CD4-positive, alpha-beta T cell treated with Interleukin-2 at 100 ng/mL for 4 hours (primary cell): ENCODE data around the gene FBP1.

Experiments used
- DNase-seq: peaks from one replicate; pipeline ENCODE4 v3.0.0-alpha.2; 2020; ENCODE audit warnings: low spot score

Gene FBP1

GRCh38 chr9:94655739-94656138, 16.4 kb upstream of the FBP1 start:
- DNase-seq: no peak

GRCh38 chr9:94654165-94654894, 15.0 kb upstream of the FBP1 start:
- no peak for DNase-seq

DNA sequence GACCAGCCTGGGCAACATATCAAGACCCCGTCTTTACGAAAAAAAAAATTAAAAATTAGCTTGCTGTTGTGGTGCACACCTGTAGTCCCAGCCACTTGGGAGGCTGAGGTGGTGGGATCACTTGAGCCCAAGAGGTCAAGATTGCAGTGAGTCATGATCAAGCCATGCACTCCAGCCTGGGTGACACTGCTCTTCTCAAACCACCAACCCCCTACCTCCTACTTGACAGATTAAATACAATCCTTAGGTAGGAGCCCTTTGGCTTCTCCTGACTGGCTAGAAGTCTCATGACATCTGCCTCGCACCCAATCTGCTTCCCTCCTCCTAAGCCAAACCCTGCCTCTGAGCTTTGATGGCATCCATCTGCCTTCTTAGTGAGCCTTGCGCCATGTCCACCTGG, 11.6 kb upstream of the FBP1 start:
- DNase-seq: no peak

GRCh38 chr9:94649100-94649819, 9.9 kb upstream of the FBP1 start:
- no peak for DNase-seq

- no peak for DNase-seq
Observed at GRCh38 chr9:94648185-94648584, 8.9 kb upstream of the FBP1 start.

GRCh38 chr9:94645901-94646300, 6.6 kb upstream of the FBP1 start:
- no peak for DNase-seq

- DNase-seq: no peak
Observed at GRCh38 chr9:94644543-94644942, 5.2 kb upstream of the FBP1 start.

- no peak for DNase-seq
Observed at GRCh38 chr9:94643741-94644140, 4.4 kb upstream of the FBP1 start.

- DNase-seq: no peak
Observed at GRCh38 chr9:94643176-94643575, 3.9 kb upstream of the FBP1 start.

DNA sequence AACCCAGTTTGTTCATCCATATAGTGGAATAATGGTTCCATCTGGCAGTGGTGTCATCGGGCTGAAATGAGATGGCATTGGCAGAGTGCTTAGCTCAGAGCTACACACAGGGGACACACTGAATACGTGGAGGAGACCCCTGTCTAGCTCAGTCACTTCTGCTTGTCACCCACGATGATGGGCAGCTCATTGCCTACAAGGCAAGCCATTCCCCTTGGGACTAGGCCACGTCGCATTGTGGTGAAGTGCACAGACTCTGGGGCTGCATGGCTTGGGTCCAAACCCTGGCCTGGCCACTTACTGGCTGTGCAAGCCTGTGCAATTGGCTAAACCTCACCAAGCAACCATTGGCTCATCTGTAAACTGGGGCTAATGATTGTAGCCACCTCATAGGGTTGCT, 3.2 kb upstream of the FBP1 start:
- no peak for DNase-seq

DNA sequence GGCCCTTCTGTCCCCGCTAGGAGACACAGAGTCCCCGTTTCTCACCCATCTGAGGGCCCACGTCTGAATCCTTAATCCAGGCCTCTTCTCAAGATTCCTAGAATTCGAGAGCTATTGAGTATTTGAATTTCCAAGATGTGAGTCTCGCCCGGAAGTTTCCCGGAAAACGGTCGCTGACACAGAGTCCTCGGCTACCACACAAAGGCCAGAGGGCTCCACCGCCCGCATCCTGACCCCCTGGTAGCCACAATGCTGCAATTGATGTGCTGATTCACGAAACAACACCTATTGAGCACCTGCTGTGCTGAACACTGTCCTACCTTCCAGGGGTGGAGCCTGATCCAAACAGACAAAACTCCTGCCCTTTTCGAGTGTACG, 670 bp upstream of the FBP1 start:
- DNase-seq: no peak

- no peak for DNase-seq
Observed at GRCh38 chr9:94638335-94639060, 820 bp downstream of the FBP1 start.

- no peak for DNase-seq
Observed at GRCh38 chr9:94632737-94633136, 6.6 kb downstream of the FBP1 start.

DNA sequence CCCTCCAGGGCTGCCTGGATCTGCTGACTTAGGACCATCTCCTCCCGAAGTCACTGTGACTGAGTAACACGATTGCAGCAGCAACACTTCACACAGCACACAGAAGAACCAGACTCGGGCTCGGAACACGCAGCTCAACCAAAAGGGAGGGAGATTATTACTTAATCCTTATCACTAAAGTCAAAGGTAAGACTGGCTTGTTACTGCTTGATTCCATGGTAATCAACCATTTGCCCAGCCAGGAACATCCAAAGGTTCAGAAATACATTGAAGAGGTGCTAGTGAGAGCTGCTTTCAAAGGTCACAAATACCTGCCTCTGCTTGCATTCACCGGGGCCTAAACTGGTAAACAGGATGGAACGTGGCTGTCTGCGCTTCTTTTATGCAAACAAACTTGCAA, 7.7 kb downstream of the FBP1 start:
- DNase-seq: no peak

DNA sequence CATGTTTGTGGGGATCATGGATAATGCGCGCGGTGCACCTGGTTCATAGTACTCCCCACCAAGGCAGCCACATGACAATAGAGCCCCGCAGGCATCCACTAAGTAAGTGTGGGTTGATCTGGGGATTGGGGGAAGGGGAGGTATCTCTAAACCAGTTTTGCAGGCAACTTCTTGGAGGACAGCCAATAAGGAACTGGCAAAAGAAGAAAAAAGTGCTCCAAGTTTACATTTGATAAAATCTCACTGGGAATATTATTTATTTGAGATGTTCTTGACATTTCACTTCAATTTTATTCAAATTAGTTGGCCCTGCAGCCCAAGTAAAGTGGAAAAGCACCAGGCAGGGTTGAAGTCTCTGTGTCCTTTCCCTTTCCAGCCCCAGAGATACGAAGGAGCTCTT, 8.5 kb downstream of the FBP1 start:
- no peak for DNase-seq

- DNase-seq: no peak
Observed at GRCh38 chr9:94630281-94630680, 9.0 kb downstream of the FBP1 start.

- no peak for DNase-seq
Observed at GRCh38 chr9:94627287-94627686, 12.0 kb downstream of the FBP1 start.

DNA sequence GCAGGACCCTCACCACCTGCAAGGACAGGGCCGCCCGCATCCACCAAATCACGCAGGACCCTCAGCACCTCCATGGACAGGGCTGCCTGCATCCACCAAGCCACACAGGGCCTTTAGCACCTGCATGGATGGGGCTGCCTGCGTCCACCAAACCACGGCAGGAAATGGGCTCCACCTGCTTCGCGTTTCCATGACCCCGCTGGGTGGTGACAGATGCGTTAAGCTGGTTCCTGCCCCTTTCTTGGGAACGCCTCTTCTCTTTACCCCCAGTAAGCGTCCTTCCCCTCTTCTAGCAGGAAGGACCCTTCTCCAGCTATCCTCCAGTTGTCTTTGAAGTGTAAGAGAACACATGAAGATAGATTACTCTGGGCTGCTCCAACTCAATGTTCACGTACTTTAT, 13.5 kb downstream of the FBP1 start:
- DNase-seq: no peak

DNA sequence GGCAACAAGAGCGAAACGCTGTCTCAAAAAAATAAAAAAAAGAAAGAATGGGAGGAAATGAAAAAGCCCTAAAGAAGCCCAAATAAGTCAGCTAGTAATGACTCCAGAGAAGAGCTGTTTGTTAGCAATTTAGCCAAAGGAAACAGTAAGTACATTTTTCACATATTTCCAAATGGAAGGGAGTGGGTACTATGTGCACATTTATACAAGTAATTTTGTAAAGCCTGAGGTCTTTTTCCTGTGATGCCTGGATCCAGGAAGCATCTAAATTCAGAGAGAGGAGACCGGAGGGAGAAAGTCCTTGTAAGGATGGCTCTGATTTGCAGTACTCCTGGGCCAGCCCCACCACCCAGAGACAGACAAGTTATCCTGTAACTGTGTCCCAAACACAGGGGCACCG, 14.7 kb downstream of the FBP1 start:
- no peak for DNase-seq

DNA sequence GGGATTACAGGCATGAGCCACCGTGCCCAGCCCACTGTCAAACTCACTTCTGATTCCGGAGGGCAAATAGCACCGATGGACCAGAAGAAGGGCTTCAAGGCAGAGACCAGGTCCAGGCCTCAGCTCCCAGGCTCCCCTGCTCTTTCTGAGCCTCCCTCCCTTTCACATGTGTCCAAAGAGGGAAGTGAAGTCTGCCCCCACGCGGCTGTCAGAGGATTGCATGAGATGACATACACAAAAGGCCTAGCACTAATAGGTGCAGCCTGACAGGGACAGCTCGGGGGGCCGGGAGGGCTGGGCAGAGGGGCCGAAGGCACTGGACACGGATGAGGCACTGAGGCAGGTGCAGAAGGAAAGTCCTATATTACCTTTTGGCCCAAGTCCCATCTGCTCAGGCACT, 16.1 kb downstream of the FBP1 start:
- DNase-seq: no peak

DNA sequence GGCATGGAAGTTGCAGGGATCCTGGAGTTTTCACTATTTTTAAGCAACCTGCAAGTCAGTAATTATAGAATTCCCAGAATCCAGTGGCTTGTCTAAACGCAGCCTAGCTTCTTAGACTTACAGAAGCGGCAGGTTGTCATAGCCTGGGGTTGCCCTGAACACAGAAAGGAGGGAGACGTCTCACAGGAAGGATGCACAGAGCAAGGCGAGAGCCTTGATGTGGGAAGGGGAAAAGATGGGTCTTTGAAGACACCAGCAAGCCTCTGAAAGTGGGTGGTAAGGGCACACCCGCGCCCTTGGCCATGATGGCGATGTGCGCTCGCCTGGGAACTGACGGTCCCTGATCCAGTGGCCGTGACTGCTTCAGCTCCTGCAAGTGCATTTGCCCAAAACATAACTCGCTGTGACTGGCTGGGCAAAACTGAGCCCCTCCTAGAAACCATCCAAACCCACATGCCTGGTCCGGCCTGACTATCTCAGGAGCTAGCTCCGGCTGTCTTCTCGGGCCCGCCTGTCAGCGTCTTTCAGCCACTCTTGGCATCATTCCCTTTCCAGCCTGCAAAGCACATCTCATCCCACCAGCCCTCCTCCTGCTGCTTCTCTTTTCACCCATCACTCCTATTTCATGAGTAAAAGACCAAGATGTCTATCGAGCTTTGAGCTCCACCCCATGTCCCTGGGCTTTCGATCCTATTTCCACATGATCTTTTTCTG, 17.1 kb downstream of the FBP1 start:
- DNase-seq: no peak

DNA sequence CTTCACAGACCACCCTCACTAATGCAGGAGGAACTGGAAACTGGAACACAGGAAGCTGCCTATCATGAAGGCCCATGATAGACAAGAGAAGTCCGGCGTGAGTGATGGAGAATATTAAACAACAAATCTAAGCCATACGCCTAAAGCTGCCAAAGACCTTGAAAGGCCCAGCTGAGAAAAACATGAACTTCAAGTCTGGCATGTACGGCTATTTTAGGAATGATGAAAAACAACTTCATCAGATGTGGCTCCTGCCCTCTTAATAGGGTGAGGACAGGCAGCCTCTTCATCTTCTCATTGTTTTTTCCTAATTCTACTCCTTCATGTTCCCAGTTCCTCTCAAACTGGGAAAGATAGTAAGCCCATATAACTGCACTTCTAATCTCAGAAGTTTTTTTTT, 20.3 kb downstream of the FBP1 start:
- no peak for DNase-seq

- DNase-seq: no peak
Observed at GRCh38 chr9:94613003-94613402, 26.3 kb downstream of the FBP1 start.
